Stimulated activated CD8-positive, alpha-beta memory T cell treated with anti-CD3 and anti-CD28 coated beads, Interleukin-4, amount 100 ng/mL, for 4 hours (primary cell): ENCODE results near the gene PROB1.
"Not testable (repeated sequence)": the region's sequence is repeated elsewhere in the genome, so short reads cannot be mapped to it uniquely, and the experiment has no call there.

Experiments
- DNase-seq, 2 donors: peaks; one replicate each; pipeline ENCODE4 v3.0.0-alpha.2; 2020; ENCODE audit warnings: low read depth in 2 of 2, low spot score in 1 of 2

The PROB1 gene

GRCh38 chr5:139413153-139413552 is 18.2 kb upstream of the PROB1 start:
- DNase-seq, result no peak

DNA sequence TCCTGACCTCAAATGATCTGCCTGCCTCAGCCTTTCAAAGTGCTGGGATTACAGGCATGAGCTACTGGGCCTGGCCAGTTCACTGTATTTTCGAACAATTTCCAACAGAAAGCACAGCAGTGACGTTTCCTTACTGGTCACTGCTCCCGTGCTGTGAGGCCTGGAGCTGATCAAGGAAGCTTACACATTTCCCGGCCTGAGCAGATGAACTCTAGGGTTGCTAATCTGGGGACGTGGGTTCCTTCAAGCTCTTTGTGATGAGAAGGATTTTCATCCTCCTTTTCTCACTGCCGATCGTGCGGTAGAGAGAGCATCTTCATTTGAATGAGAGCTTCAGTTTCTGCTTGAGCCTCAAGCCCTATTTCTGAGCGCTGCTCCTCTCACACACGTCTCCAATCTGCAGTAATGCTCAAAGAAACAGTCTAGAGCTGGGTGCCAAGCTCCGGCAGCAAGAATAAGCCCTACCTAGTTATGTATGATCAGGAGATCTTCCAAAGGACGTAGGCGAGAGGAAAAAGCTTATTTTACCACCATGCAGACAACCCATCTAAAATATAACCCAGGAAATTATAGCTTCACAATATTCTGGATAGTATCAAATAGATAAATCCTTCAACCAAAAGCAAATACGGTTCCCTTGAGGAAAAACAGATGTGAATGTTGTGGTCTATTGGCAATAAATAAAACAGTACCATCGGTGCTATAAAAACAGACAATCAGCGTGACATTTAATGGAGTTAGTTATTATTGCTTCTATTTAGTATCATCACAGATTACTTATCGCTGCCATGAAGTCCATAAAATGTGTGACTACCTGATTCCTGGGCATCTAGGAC is 16.3 kb upstream of the PROB1 start:
- DNase-seq, result no peak

GRCh38 chr5:139410121-139410992 is 15.5 kb upstream of the PROB1 start:
- no peak for DNase-seq

GRCh38 chr5:139409116-139409515 is 14.2 kb upstream of the PROB1 start:
- DNase-seq, result not testable (repeated sequence)

DNA sequence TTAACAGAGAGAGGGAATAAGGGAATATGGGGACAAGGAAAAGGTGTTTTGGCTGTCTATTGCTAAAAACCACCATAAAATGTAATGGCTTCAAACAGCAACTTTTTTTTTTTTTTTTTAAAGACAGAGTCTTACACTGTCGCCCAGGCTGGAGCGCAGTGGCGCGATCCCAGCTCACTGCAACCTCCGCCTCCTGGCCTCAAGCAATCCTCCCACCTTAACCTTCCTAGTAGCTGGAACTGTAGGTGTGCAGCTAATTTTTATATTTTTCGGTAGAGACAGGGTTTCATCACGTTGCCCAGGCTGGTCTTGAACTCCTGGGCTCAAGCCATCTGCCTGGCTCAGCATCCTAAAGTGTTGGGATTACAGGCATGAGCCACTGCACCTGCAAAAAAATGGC is 13.3 kb upstream of the PROB1 start:
- no peak for DNase-seq

GRCh38 chr5:139407517-139407916 is 12.6 kb upstream of the PROB1 start:
- no peak for DNase-seq

DNA sequence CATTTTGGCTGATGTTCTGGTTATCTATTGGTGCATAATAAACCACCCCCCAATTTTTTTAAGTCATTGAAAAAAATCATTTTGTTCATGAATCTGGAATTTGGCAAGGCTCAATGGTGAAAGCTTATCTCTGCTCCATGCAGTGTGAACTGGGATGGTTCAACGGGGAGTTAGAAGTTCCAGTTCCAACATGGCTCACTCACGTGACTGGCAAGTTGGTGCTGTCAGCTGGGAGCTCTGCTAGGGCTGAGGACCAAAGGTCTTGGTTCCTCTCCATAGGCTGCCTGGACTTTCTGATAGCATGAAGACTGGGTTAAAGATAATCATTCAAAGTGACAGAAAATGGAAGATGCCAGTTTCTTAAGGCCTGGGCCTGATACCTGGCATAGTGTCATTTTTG is 12.1 kb upstream of the PROB1 start:
- no peak for DNase-seq

DNA sequence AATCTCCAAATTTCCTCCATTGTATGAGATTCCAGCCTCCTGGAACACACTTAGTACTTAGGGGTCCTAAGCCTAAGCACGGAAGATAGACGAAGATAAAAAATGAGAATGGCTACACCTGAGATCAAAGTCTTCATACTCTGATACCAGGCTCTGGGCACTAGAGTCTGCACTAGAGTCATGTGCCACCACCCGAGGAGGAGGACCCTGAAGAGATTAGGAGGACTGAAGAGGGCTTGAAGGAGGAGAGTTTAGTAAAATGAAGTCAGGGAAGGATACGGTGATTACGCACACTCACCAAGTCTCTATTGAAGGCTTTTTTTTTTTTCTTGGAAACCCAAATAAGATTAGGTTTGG is 9.6 kb upstream of the PROB1 start:
- DNase-seq, result no peak

- DNase-seq, result peak; percentile 96 to 97
Observed at GRCh38 chr5:139403787-139404483, 9.0 kb upstream of the PROB1 start, which contains the start of gene SPATA24. Gene SPATA24, minus strand, starts transcription at chr5:139404089. Its CDS starts 29 bp downstream, at chr5:139404060.

DNA sequence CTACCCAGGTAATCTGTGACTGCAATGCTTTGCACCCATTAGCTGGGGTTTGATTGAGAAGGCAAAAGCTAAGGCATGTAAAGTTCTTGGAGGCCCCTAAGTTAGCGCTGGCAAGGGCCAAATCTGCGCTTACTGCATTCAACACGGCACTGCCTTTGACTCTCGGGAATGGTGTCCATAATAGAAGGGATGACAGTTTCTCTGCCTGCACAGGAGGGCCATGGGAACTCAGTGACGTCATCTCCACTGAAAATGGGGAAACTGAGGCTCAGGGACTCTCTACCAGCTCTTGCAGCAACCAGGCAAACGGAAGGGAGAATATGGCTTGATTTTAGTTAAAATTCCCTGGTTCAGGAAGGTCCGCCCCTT is 8.5 kb upstream of the PROB1 start:
- DNase-seq, result no peak

GRCh38 chr5:139402561-139403158 is 7.8 kb upstream of the PROB1 start:
- no peak for DNase-seq

DNA sequence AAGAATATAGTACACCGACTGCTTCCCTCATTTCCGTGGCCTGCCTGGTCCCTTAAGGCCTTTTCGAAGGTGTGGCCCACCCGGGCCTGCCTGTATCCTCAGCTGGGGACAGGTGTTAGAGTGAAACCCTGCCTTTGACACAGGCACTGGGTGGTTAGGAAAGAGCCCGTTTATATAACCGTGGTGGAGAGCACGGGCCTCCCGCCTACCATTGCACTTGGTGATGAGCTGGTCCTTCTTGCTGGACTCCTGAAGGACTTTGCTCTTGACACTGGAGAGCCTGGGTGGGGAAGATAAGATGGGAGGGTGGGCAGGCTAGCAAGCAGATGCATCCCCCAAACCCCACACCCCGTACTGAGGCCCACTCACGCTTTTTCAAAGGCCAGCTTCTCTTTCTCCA is 6.6 kb upstream of the PROB1 start:
- no peak for DNase-seq

- no peak for DNase-seq
Observed at GRCh38 chr5:139399501-139400121, 4.7 kb upstream of the PROB1 start.

DNA sequence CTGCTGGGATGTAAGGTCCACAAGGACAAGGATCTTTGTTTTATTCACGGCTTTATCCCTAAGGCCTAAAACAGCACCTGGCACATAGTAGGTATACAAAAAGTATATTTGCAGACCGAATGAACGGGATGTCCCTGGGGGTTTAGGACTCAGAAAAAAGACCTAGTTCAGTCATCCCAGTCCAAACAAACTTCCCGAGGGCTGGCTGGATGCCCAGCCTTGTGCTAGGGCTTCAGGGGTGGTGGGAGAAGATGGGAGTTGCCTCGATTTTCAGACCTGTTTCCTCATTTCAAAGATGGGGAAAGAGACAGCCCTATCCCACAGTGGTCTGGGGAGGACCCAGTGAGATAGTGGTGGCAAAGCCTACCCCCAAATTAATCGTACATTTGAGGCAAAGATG is 3.0 kb upstream of the PROB1 start:
- DNase-seq, result no peak

- no peak for DNase-seq
Observed at GRCh38 chr5:139396691-139397090, 1.8 kb upstream of the PROB1 start.

GRCh38 chr5:139395844-139396640 is 1.1 kb upstream of the PROB1 start:
- DNase-seq, result no peak

DNA sequence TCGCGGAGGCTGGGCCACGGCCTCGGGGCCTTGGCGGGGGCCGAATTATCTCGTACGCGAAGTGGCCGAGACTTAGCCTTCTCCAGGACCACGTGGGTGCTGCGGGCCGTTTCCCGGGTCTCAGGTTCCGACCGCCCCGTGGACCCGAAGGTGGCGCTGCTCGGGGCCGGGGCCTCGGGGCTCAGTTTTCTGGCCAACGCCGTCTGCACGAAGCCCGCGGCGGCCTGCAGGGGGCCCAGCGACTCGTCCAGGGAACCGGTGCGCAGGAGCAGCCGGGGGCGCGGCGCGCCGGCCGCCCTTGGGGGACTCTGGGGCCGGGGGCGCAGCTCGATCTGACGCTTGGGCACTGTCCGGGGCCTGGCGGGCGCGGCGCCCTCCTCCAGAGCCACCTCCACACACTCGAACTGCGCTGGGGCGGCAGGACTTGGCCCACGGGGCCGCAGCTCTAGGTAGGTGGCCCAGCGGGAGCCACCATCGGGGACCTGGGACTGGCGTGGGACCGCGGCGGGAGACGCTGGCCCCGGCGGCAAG is 716 bp downstream of the PROB1 start:
- no peak for DNase-seq

GRCh38 chr5:139393497-139394122 is 1.3 kb downstream of the PROB1 start:
- DNase-seq, result no peak
